ENCODE results near the gene RUNX3. TPM values are rescaled to one million over a fixed set of nuclear protein-coding genes. Genes with fewer than 3 reads are reported as not detected.
A peak's percentile ranks its signal among the peaks of the same experiment; 100 is the strongest.

RUNX3 gene
- total RNA-seq, 1 experiment from 2014 or later, result 22.6 TPM

DNA sequence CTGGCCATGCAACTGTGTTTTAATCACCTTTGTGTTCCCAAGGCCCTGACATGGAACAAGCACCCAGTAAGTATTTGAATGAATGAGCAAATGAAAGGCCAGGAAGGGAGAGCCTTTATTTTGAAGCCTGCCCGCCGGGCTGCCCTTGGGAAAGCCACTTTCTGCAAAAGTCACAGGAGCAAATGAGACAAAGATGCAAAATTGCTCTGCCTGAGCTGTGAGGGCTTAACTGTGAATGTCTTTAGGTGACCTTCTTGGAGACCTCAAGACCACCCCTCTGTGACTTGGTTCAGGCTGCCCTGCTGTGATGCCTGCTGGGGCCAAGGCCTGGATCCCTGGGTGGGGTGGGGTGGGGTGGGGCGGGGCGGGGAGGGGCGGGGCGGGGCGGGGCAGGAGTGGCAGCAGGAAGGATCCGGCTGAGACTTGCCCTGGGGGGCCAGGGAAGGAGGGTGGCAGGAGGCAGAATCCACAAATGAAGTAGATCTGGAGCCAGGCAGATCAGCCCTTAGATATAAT, 54.0 kb downstream of the RUNX3 start:
- Histone ChIP-seq H4K20me1 (ENCODE audit: insufficient read depth) (no peaks in the 10 kb centered on the region), H3K4me3 (replicated peaks in 1 of 2; ENCODE audit: low read depth in 1 of 2, low read length in 2 of 2) (no peak overlapping the region), H3K4me2 (ENCODE audit: low read length) (no peak overlapping the region), H3K79me2 (ENCODE audit: insufficient read depth, low read length) (no peaks in the 10 kb centered on the region), H3K9ac (ENCODE audit: low read length) (no peak overlapping the region), H2AFZ (ENCODE audit: low read depth, low read length, poor library complexity, severe bottlenecking) (no peak overlapping the region), H3K9me2 (ENCODE audit: insufficient read depth) (no peaks in the 10 kb centered on the region), H3K4me1 (ENCODE audit: control insufficient read depth in 1 of 2, insufficient read depth in 2 of 2, low read length in 2 of 2) (peaks cover 0 to 11% of the 10 kb centered on the region in 2 experiments; a peak in 3 of 4 replicates), H3K9me3 (ENCODE audit: control insufficient read depth in 1 of 2, insufficient read depth in 1 of 2, low read depth in 1 of 2, low read length in 2 of 2) (no peaks in the 10 kb centered on the region), H3K36me3 (ENCODE audit: control insufficient read depth in 1 of 2, insufficient read depth in 2 of 2, low read length in 2 of 2) (no peaks in the 10 kb centered on the region), H3K27me3 (ENCODE audit: insufficient read depth, low read length) (no peaks in the 10 kb centered on the region), H3K27ac (ENCODE audit: low read depth, low read length) (no peak overlapping the region)
- intact Hi-C loops (cut with micrococcal nuclease), result no loop called here
- CTCF ChIA-PET, result no interaction called here
- POLR2A ChIA-PET, result no interaction called here
- RAD21 ChIA-PET (ENCODE audit: low non-redundant PET in 1 of 2, low total read pairs in 2 of 2, uncharacterized antibody in 2 of 2, unreplicated experiment in 2 of 2), result no interaction called here
- TF ChIP-seq EZH2phosphoT487 (IDR thresholded peaks at IDR 0.05; ENCODE audit: borderline replicate concordance) (no peak), CBX3 (IDR thresholded peaks at IDR 0.05; ENCODE audit: low read depth) (no peak), FOSL1 (IDR thresholded peaks at IDR 0.05; ENCODE audit: low read depth) (no peak)
- TF ChIP-seq, protein P1, sequence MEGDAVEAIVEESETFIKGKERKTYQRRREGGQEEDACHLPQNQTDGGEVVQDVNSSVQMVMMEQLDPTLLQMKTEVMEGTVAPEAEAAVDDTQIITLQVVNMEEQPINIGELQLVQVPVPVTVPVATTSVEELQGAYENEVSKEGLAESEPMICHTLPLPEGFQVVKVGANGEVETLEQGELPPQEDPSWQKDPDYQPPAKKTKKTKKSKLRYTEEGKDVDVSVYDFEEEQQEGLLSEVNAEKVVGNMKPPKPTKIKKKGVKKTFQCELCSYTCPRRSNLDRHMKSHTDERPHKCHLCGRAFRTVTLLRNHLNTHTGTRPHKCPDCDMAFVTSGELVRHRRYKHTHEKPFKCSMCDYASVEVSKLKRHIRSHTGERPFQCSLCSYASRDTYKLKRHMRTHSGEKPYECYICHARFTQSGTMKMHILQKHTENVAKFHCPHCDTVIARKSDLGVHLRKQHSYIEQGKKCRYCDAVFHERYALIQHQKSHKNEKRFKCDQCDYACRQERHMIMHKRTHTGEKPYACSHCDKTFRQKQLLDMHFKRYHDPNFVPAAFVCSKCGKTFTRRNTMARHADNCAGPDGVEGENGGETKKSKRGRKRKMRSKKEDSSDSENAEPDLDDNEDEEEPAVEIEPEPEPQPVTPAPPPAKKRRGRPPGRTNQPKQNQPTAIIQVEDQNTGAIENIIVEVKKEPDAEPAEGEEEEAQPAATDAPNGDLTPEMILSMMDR (IDR thresholded peaks at IDR 0.05 in 2 of 3, conservative IDR thresholded peaks at IDR 0.05 in 1 of 3; ENCODE audit: borderline replicate concordance in 1 of 3, insufficient read depth in 1 of 3, low read depth in 2 of 3, low read length in 2 of 3), result no peak
- peak; percentile 38 for ATAC-seq
- BruUV-seq (replicated peaks), result no TSS peak
- no peak for DNase-seq (ENCODE audit: low read depth, low spot score)

DNA sequence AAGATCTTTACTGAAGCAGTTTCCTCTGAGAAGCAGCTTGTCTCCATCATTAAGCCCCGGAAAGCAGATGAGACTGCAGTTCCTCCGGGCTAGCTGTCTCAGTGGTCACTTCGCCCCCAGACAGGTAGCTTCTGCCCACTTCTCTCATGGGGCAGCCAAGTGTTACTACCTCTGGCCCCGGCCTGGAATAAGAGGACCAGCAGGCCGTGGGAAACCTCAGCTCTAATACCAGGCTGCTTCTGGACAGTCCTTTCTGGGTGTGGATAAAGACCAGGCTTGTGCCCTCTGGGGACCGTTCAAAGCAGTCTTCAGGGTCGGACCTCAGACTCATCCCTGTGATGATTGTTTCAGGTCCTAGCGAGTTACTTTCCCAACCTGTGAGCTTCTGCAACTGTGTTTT, 54.8 kb downstream of the RUNX3 start:
- no peaks in the 10 kb centered on the region for H3K9me2 ChIP-seq (ENCODE audit: insufficient read depth)
- no peak overlapping the region for H2AFZ ChIP-seq (ENCODE audit: low read depth, low read length, poor library complexity, severe bottlenecking)
- CTCF ChIA-PET, result no interaction called here
- RAD21 ChIA-PET (ENCODE audit: low non-redundant PET in 1 of 2, low total read pairs in 2 of 2, uncharacterized antibody in 2 of 2, unreplicated experiment in 2 of 2), result no interaction called here
- intact Hi-C loops (cut with micrococcal nuclease), result no loop called here
- no peaks in the 10 kb centered on the region for H3K36me3 ChIP-seq (ENCODE audit: control insufficient read depth in 1 of 2, insufficient read depth in 2 of 2, low read length in 2 of 2)
- POLR2A ChIA-PET, result no interaction called here
- no peak overlapping the region for H3K9ac ChIP-seq (ENCODE audit: low read length)
- BruUV-seq (replicated peaks), result no TSS peak
- no peaks in the 10 kb centered on the region for H4K20me1 ChIP-seq (ENCODE audit: insufficient read depth)
- no peaks in the 10 kb centered on the region for H3K27me3 ChIP-seq (ENCODE audit: insufficient read depth, low read length)
- no peaks in the 10 kb centered on the region for H3K9me3 ChIP-seq (ENCODE audit: control insufficient read depth in 1 of 2, insufficient read depth in 1 of 2, low read depth in 1 of 2, low read length in 2 of 2)
- H3K27ac ChIP-seq (ENCODE audit: low read depth, low read length), result no peak overlapping the region
- no peaks in the 10 kb centered on the region for H3K79me2 ChIP-seq (ENCODE audit: insufficient read depth, low read length)
- DNase-seq (ENCODE audit: low read depth, low spot score) (no peak), ATAC-seq (no peak)
- H3K4me1 ChIP-seq (ENCODE audit: control insufficient read depth in 1 of 2, insufficient read depth in 2 of 2, low read length in 2 of 2), result peaks cover 0 to 11% of the 10 kb centered on the region in 2 experiments; a peak in 3 of 4 replicates
- H3K4me2 ChIP-seq (ENCODE audit: low read length), result no peak overlapping the region
- H3K4me3 ChIP-seq (replicated peaks in 1 of 2; ENCODE audit: low read depth in 1 of 2, low read length in 2 of 2), result no peak overlapping the region
- TF ChIP-seq TCF7L2 (IDR thresholded peaks at IDR 0.05; ENCODE audit: borderline replicate concordance, extremely low read depth, insufficient read depth, insufficient read length), result no peak
- TF ChIP-seq, protein P2, sequence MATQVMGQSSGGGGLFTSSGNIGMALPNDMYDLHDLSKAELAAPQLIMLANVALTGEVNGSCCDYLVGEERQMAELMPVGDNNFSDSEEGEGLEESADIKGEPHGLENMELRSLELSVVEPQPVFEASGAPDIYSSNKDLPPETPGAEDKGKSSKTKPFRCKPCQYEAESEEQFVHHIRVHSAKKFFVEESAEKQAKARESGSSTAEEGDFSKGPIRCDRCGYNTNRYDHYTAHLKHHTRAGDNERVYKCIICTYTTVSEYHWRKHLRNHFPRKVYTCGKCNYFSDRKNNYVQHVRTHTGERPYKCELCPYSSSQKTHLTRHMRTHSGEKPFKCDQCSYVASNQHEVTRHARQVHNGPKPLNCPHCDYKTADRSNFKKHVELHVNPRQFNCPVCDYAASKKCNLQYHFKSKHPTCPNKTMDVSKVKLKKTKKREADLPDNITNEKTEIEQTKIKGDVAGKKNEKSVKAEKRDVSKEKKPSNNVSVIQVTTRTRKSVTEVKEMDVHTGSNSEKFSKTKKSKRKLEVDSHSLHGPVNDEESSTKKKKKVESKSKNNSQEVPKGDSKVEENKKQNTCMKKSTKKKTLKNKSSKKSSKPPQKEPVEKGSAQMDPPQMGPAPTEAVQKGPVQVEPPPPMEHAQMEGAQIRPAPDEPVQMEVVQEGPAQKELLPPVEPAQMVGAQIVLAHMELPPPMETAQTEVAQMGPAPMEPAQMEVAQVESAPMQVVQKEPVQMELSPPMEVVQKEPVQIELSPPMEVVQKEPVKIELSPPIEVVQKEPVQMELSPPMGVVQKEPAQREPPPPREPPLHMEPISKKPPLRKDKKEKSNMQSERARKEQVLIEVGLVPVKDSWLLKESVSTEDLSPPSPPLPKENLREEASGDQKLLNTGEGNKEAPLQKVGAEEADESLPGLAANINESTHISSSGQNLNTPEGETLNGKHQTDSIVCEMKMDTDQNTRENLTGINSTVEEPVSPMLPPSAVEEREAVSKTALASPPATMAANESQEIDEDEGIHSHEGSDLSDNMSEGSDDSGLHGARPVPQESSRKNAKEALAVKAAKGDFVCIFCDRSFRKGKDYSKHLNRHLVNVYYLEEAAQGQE (IDR thresholded peaks at IDR 0.05; ENCODE audit: low read depth), result no peak
